Loucy (cell line): ENCODE measurements around the gene RALGAPA1.
A peak's percentile ranks its signal among the peaks of the same experiment; 100 is the strongest.
"Not testable (repeated sequence)": the region's sequence is repeated elsewhere in the genome, so short reads cannot be mapped to it uniquely, and the experiment has no call there.

Experiments
- H2AFZ ChIP-seq: fragments of 200-600 bp; sonication (generic); 2 replicates; pipeline ENCODE4 v1.6.0; 2016; ENCODE audit warnings: antibody characterized with exemption, mild to moderate bottlenecking, low read length, moderate library complexity
- H3F3A ChIP-seq: fragments of 200-600 bp; 2 replicates; pipeline ENCODE4 v1.6.0; 2016; ENCODE audit warnings: antibody characterized with exemption, low read depth, mild to moderate bottlenecking
- H3K27me3 ChIP-seq: fragments of 200-600 bp; sonication (generic); 2 replicates; pipeline ENCODE4 v1.6.1; 2014; ENCODE audit warnings: low read length, mild to moderate bottlenecking; ENCODE audit not compliant: insufficient read depth, poor library complexity, severe bottlenecking
- H3K36me3 ChIP-seq: fragments of 200-600 bp; sonication (generic); 2 replicates; pipeline ENCODE4 v1.6.1; 2016; ENCODE audit warnings: low read length; ENCODE audit not compliant: insufficient read depth
- H3K4me1 ChIP-seq: fragments of 200-600 bp; sonication (generic); 2 replicates; pipeline ENCODE4 v1.5.1; 2014; ENCODE audit warnings: low read length, mild to moderate bottlenecking; ENCODE audit not compliant: insufficient read depth, poor library complexity, severe bottlenecking
- H3K4me2 ChIP-seq: fragments of 200-600 bp; sonication (generic); 2 replicates; pipeline ENCODE4 v1.6.0; 2014; ENCODE audit warnings: antibody characterized with exemption, low read length, low read depth, mild to moderate bottlenecking; ENCODE audit not compliant: poor library complexity, severe bottlenecking
- H3K4me3 ChIP-seq: fragments of 200-600 bp; sonication (generic); 2 replicates; pipeline ENCODE4 v1.5.1; 2014; ENCODE audit warnings: low read length, mild to moderate bottlenecking, mixed read lengths; ENCODE audit not compliant: poor library complexity, severe bottlenecking
- H3K79me2 ChIP-seq: fragments of 200-600 bp; sonication (generic); 2 replicates; pipeline ENCODE4 v1.6.1; 2014; ENCODE audit warnings: low read length; ENCODE audit not compliant: insufficient read depth
- H3K9ac ChIP-seq: fragments of 200-600 bp; sonication (generic); 2 replicates; pipeline ENCODE4 v1.6.0; 2014; ENCODE audit warnings: mild to moderate bottlenecking, low read depth, low read length, moderate library complexity; ENCODE audit not compliant: poor library complexity, severe bottlenecking
- H3K9me2 ChIP-seq: fragments of 200-600 bp; sonication (generic); replicated peaks from 2 replicates; pipeline ENCODE4 v1.6.1; 2016; ENCODE audit warnings: low read depth, low read length, mixed read lengths
- H3K9me3 ChIP-seq: fragments of 200-600 bp; sonication (generic); 2 replicates; pipeline ENCODE4 v1.6.1; 2014; ENCODE audit warnings: mild to moderate bottlenecking, antibody characterized with exemption, low read length, low read depth; ENCODE audit not compliant: insufficient read depth
- H4K20me1 ChIP-seq: fragments of 200-600 bp; sonication (generic); 2 replicates; pipeline ENCODE4 v1.6.0; 2014; ENCODE audit warnings: antibody characterized with exemption, low read length, mild to moderate bottlenecking; ENCODE audit not compliant: insufficient read depth, poor library complexity, severe bottlenecking
- EZH2phosphoT487 ChIP-seq: fragments of 200-600 bp; IDR thresholded peaks from 2 replicates; pipeline ENCODE4 v1.6.1; 2018; ENCODE audit warnings: antibody characterized with exemption, mild to moderate bottlenecking, moderate library complexity, borderline replicate concordance
- TF ChIP-seq, protein P1 (sequence below): fragments of 200-600 bp; sonication (generic); conservative IDR thresholded peaks from 2 replicates; pipeline ENCODE4 v1.5.1; 2014; ENCODE audit warnings: mild to moderate bottlenecking, antibody characterized with exemption, low read length

RALGAPA1 gene

GRCh38 chr14:35687335-35687939 is 121.7 kb downstream of the RALGAPA1 start:
- Histone ChIP-seq H3K27me3 (no peaks in the 10 kb centered on the region), H3K9me2 (no peaks in the 10 kb centered on the region), H3K4me3 (no peak overlapping the region), H3F3A (no peaks in the 10 kb centered on the region; the same call in 1 of the 2 replicates), H3K36me3 (no peaks in the 10 kb centered on the region), H3K9me3 (no peaks in the 10 kb centered on the region), H3K9ac (no peak overlapping the region), H2AFZ (no peak overlapping the region), H3K4me1 (peaks cover 26% of the 10 kb centered on the region), H3K4me2 (no peak overlapping the region), H4K20me1 (no peaks in the 10 kb centered on the region), H3K79me2 (no peaks in the 10 kb centered on the region)
- TF ChIP-seq, protein P1, sequence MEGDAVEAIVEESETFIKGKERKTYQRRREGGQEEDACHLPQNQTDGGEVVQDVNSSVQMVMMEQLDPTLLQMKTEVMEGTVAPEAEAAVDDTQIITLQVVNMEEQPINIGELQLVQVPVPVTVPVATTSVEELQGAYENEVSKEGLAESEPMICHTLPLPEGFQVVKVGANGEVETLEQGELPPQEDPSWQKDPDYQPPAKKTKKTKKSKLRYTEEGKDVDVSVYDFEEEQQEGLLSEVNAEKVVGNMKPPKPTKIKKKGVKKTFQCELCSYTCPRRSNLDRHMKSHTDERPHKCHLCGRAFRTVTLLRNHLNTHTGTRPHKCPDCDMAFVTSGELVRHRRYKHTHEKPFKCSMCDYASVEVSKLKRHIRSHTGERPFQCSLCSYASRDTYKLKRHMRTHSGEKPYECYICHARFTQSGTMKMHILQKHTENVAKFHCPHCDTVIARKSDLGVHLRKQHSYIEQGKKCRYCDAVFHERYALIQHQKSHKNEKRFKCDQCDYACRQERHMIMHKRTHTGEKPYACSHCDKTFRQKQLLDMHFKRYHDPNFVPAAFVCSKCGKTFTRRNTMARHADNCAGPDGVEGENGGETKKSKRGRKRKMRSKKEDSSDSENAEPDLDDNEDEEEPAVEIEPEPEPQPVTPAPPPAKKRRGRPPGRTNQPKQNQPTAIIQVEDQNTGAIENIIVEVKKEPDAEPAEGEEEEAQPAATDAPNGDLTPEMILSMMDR: peak; percentile 96
- no peak for TF ChIP-seq EZH2phosphoT487

GRCh38 chr14:35683688-35684087 is 125.4 kb downstream of the RALGAPA1 start:
- not testable (repeated sequence) for H3K27me3 ChIP-seq, H3K9me3 ChIP-seq, H4K20me1 ChIP-seq, H3F3A ChIP-seq, H3K9ac ChIP-seq, H3K4me2 ChIP-seq, H3K4me3 ChIP-seq, H3K36me3 ChIP-seq, H3K79me2 ChIP-seq, H2AFZ ChIP-seq, H3K9me2 ChIP-seq, H3K4me1 ChIP-seq

DNA sequence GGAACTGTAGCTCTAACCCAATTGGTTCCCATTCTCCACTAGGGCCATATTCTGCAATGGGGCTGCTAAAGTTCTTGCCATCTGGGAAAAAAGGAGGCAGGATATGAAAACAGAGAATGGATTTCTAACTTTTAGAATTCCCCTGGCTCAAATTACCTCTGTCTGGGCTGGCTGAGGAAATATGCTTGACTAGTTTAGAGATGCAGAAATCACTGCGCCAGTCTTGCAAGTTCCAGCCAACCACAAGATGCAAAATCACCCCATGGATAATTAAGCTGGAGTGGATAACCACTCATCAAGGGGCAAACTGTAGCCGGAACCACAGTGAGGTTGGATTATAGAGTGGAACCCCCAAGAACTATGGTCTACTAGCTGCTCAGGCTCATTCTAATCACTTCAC is 126.3 kb downstream of the RALGAPA1 start:
- H3K36me3 ChIP-seq: no peaks in the 10 kb centered on the region
- H3K9ac ChIP-seq: no peak overlapping the region
- no peak overlapping the region for H2AFZ ChIP-seq
- H3K79me2 ChIP-seq: no peaks in the 10 kb centered on the region
- H4K20me1 ChIP-seq: no peaks in the 10 kb centered on the region
- H3K4me3 ChIP-seq: no peak overlapping the region
- H3K9me2 ChIP-seq: no peaks in the 10 kb centered on the region
- H3K27me3 ChIP-seq: no peaks in the 10 kb centered on the region
- H3K4me1 ChIP-seq: peaks cover under 1% of the 10 kb centered on the region
- no peaks in the 10 kb centered on the region for H3K9me3 ChIP-seq
- no peak overlapping the region for H3K4me2 ChIP-seq
- H3F3A ChIP-seq: no peaks in the 10 kb centered on the region
- TF ChIP-seq, protein P1: no peak
- no peak for TF ChIP-seq EZH2phosphoT487

GRCh38 chr14:35678403-35679028 is 130.6 kb downstream of the RALGAPA1 start:
- TF ChIP-seq, protein P1: no peak
- no peak for TF ChIP-seq EZH2phosphoT487
- H3K79me2 ChIP-seq: no peaks in the 10 kb centered on the region
- H2AFZ ChIP-seq: no peak overlapping the region
- H4K20me1 ChIP-seq: no peaks in the 10 kb centered on the region
- H3K9ac ChIP-seq: no peak overlapping the region
- no peaks in the 10 kb centered on the region for H3K4me1 ChIP-seq
- 0 out of 2 replicates have a peak, but pooled peaks cover 5% of the 10 kb centered on the region for H3K36me3 ChIP-seq
- H3K9me2 ChIP-seq: no peaks in the 10 kb centered on the region
- no peak overlapping the region for H3K4me3 ChIP-seq
- H3K9me3 ChIP-seq: no peaks in the 10 kb centered on the region
- H3K4me2 ChIP-seq: no peak overlapping the region
- H3K27me3 ChIP-seq: no peaks in the 10 kb centered on the region
- no peaks in the 10 kb centered on the region for H3F3A ChIP-seq
